GM12864 (cell line): ENCODE measurements around the gene ASB2.

Source experiments
- DNase-seq: peaks from one replicate; pipeline ENCODE4 v3.0.0-alpha.2; 2011; ENCODE audit warnings: low read depth
- H3K4me3 ChIP-seq: 2 replicates; pipeline ENCODE4 v1.5.1; 2011; ENCODE audit warnings: mild to moderate bottlenecking, low read depth, low read length, control low read depth
- TF ChIP-seq, protein P1 (sequence below): IDR thresholded peaks from 2 replicates; pipeline ENCODE4 v1.5.1; 2011; ENCODE audit warnings: low read depth, mild to moderate bottlenecking, moderate library complexity, low read length, control low read depth, inconsistent platforms; ENCODE audit errors: missing control alignments

Gene ASB2

GRCh38 chr14:93916498-93916897, 59.9 kb downstream of the ASB2 start:
- H3K4me3 ChIP-seq, result no peak overlapping the region
- no peak for DNase-seq
- TF ChIP-seq, protein P1, sequence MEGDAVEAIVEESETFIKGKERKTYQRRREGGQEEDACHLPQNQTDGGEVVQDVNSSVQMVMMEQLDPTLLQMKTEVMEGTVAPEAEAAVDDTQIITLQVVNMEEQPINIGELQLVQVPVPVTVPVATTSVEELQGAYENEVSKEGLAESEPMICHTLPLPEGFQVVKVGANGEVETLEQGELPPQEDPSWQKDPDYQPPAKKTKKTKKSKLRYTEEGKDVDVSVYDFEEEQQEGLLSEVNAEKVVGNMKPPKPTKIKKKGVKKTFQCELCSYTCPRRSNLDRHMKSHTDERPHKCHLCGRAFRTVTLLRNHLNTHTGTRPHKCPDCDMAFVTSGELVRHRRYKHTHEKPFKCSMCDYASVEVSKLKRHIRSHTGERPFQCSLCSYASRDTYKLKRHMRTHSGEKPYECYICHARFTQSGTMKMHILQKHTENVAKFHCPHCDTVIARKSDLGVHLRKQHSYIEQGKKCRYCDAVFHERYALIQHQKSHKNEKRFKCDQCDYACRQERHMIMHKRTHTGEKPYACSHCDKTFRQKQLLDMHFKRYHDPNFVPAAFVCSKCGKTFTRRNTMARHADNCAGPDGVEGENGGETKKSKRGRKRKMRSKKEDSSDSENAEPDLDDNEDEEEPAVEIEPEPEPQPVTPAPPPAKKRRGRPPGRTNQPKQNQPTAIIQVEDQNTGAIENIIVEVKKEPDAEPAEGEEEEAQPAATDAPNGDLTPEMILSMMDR, result no peak

- no peak for DNase-seq
- TF ChIP-seq, protein P1, result no peak
- no peak overlapping the region for H3K4me3 ChIP-seq
Observed at GRCh38 chr14:93915800-93916199, 60.6 kb downstream of the ASB2 start.

DNA sequence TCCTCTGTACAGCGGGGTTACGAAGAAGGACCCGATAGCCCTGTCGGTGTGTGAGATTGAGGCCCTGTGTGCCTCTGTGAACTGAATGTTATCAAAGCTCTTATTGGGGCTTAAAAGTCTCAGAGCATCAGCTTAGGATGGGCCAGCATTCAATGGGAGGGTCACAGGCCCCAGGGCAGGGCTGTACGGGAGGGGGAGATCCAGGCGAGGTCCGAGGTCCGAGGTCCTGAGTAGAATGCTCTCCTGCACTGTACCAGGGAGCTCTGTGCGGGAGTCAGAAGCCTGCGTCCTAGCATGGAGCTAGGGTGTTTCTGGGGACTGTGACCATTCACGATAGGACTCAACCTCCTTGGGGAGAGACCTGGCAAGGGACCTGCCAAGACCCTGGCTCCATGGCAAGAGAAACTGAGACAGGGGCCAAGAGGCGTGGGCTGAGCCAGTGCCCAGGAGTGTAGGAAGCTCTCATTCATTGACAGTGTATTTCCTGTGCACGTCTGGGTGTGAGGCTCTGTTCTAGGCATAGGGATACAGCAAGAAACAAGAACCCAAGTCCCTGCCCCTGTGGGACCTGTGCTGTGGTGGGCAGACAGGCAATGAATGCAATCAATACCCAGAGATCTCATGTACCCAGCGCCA, 61.2 kb downstream of the ASB2 start:
- H3K4me3 ChIP-seq, result no peak overlapping the region
- TF ChIP-seq, protein P1, result no peak
- no peak for DNase-seq

DNA sequence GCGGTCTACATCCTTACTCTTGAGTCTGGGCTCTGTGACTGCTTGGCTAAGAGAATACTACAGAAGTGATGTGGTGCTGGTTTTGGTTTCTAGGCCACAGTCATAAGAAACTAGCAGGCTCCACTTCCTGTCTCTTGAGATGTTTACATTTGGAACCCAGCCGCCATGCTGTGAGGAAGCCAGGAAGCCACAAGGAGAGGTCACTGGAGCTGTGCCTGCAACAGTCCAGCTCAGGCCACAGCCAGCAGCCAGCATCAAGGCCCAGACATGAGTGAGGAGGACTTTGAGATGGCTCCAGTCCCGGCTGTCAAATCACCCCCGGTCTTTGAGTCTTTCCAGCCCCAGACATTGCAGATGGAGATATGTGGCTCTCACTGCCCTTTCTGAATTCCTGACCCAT, 62.1 kb downstream of the ASB2 start:
- DNase-seq, result no peak
- TF ChIP-seq, protein P1, result no peak

DNA sequence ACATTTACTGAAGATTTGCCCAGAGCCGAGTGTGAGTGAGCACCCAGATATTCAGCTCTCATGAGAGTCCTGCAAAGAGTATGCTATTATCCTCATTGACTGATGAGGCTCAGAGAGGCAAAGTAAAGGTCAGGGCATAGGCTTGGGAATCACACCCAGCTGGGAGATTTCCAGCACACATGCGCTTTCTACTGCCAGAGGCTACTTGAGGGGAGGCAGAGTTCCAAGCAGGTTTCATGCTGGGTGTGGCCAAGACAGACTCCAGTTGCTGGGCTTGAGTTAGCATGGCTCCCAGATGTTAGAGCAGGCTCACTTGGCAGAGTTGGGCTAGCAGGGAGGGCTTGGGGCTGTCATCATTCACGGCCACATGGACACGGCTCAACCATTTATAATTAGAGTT, 63.6 kb downstream of the ASB2 start:
- no peak overlapping the region for H3K4me3 ChIP-seq
- TF ChIP-seq, protein P1, result no peak
- no peak for DNase-seq

More for the DNA sequence above, 62.1 kb downstream of the ASB2 start:
- no peak overlapping the region for H3K4me3 ChIP-seq

GRCh38 chr14:93911975-93912615, 64.3 kb downstream of the ASB2 start:
- DNase-seq, result no peak
- no peak overlapping the region for H3K4me3 ChIP-seq
- TF ChIP-seq, protein P1, result no peak
